HFFc6 (cell line): ENCODE data around the gene EIF4G3. TPM values are rescaled to one million over a fixed set of nuclear protein-coding genes. Genes with fewer than 3 reads are reported as not detected.

ENCODE experiments used
- DNase-seq: peaks from one replicate; pipeline ENCODE4 v3.0.0-alpha.2; 2018
- H3K27ac Mint-ChIP-seq: 2 replicates; pipeline ENCODE4 v1.8.0; 2020; ENCODE audit warnings: mild to moderate bottlenecking, mixed read lengths
- H3K27me3 Mint-ChIP-seq: 2 replicates; pipeline ENCODE4 v1.8.0; 2021; ENCODE audit warnings: mild to moderate bottlenecking, moderate library complexity, mixed read lengths; ENCODE audit not compliant: insufficient read depth
- H3K36me3 Mint-ChIP-seq: 2 replicates; pipeline ENCODE4 v1.8.0; 2021; ENCODE audit warnings: low read depth, mixed read lengths
- H3K4me1 Mint-ChIP-seq: 2 replicates; pipeline ENCODE4 v1.8.0; 2020; ENCODE audit warnings: low read depth, mixed read lengths
- H3K4me3 Mint-ChIP-seq: 2 replicates; pipeline ENCODE4 v1.8.0; 2020; ENCODE audit warnings: mild to moderate bottlenecking, moderate library complexity, mixed read lengths
- H3K9me3 Mint-ChIP-seq: 2 replicates; pipeline ENCODE4 v1.8.0; 2020; ENCODE audit warnings: mild to moderate bottlenecking, mixed read lengths
- CTCF ChIP-seq: fragments of 200-600 bp; sonication (generic); IDR thresholded peaks from 2 replicates; pipeline ENCODE4 v1.5.0; 2021; ENCODE audit warnings: antibody characterized with exemption, mild to moderate bottlenecking
- total RNA-seq, 6 experiments: library from RNA; stranded (reverse); fragmentation: NEBNext Ultra II Directional; extraction: Animal tissue kit (Norgen Biotek cat#: 25700); gene quantifications; 2 replicates in 1 of 6; 3 replicates in 5 of 6; pipeline ENCODE4 v1.2.3, GENCODE V29; 2021

EIF4G3 gene
- total RNA-seq, 6 experiments from 2014 or later: 79.5 to 88.6 (median 82.0) TPM

- peak; percentile 36 for DNase-seq
- no peak for TF ChIP-seq CTCF
- Mint-ChIP-seq H3K36me3 (peaks cover 20% of the 10 kb centered on the region), H3K4me1 (peaks cover 49% of the 10 kb centered on the region), H3K9me3 (no peaks in the 10 kb centered on the region), H3K4me3 (peak overlapping the region; percentile 30), H3K27ac (peak overlapping the region; percentile 56), H3K27me3 (no peaks in the 10 kb centered on the region)
These were observed 51.9 kb downstream of the EIF4G3 start for GRCh38 chr1:21124846-21125245.

- H3K36me3 Mint-ChIP-seq: peaks cover 14% of the 10 kb centered on the region
- peaks cover 37% of the 10 kb centered on the region for H3K4me1 Mint-ChIP-seq
- H3K4me3 Mint-ChIP-seq: no peak overlapping the region
- H3K27ac Mint-ChIP-seq: peak overlapping the region; percentile 42; the same call in 1 of the 2 replicates
- no peaks in the 10 kb centered on the region for H3K27me3 Mint-ChIP-seq
- no peaks in the 10 kb centered on the region for H3K9me3 Mint-ChIP-seq
- TF ChIP-seq CTCF: no peak
- no peak for DNase-seq
These were observed 53.3 kb downstream of the EIF4G3 start for GRCh38 chr1:21123287-21123948.

- Mint-ChIP-seq H3K27me3 (no peaks in the 10 kb centered on the region), H3K4me3 (no peak overlapping the region; the same call in 1 of the 2 replicates), H3K9me3 (no peaks in the 10 kb centered on the region), H3K4me1 (peaks cover 37% of the 10 kb centered on the region), H3K36me3 (peaks cover 14% of the 10 kb centered on the region), H3K27ac (peak overlapping the region; percentile 48; the same call in 1 of the 2 replicates)
- TF ChIP-seq CTCF: no peak
- peak; percentile 1 for DNase-seq
These were observed 54.8 kb downstream of the EIF4G3 start for GRCh38 chr1:21121764-21122471.

GRCh38 chr1:21118167-21118566 is 58.5 kb downstream of the EIF4G3 start:
- Mint-ChIP-seq H3K9me3 (no peaks in the 10 kb centered on the region), H3K27ac (no peak overlapping the region), H3K4me3 (no peak overlapping the region), H3K4me1 (peaks cover 16% of the 10 kb centered on the region), H3K27me3 (no peaks in the 10 kb centered on the region), H3K36me3 (peaks cover 13% of the 10 kb centered on the region)
- no peak for TF ChIP-seq CTCF
- DNase-seq: no peak

GRCh38 chr1:21117597-21118001 is 59.1 kb downstream of the EIF4G3 start:
- Mint-ChIP-seq H3K9me3 (no peaks in the 10 kb centered on the region), H3K36me3 (peaks cover 7% of the 10 kb centered on the region), H3K4me1 (peaks cover 11% of the 10 kb centered on the region), H3K27me3 (no peaks in the 10 kb centered on the region), H3K4me3 (no peak overlapping the region), H3K27ac (no peak overlapping the region)
- no peak for DNase-seq
- no peak for TF ChIP-seq CTCF
